ENCODE measurements around the gene CXCR3. TPM values are rescaled to one million over a fixed set of nuclear protein-coding genes. Genes with fewer than 3 reads are reported as not detected.
"Not testable (repeated sequence)": the region's sequence is repeated elsewhere in the genome, so short reads cannot be mapped to it uniquely, and the experiment has no call there.

The CXCR3 gene
- polyA plus RNA-seq, 4 donors = 0.84 to 7.6 (median 4.2) TPM

GRCh38 chrX:71662654-71663053, 44.3 kb upstream of the CXCR3 start:
- 56 to 78% (median 64%) methylated on average over 6 to 11 of the region's 11 CpGs for WGBS, 3 donors
- not testable (repeated sequence) for DNase-seq; H3K27ac ChIP-seq (ENCODE audit: low read depth in 1 of 3, low read length in 2 of 3); H3K36me3 ChIP-seq (ENCODE audit: control insufficient read depth in 3 of 3, insufficient read depth in 2 of 3, low read depth in 1 of 3, low read length in 3 of 3); H3K9me3 ChIP-seq (ENCODE audit: control insufficient read depth in 2 of 2, insufficient read depth in 1 of 2, low read depth in 1 of 2, low read length in 1 of 2); FAIRE-seq; H3K27me3 ChIP-seq (ENCODE audit: control insufficient read depth in 3 of 3, insufficient read depth in 3 of 3, low read length in 3 of 3); H3K4me1 ChIP-seq (ENCODE audit: control insufficient read depth in 3 of 3, insufficient read depth in 2 of 3, low read depth in 1 of 3, low read length in 2 of 3); H3K4me3 ChIP-seq (ENCODE audit: low read depth in 1 of 3, low read length in 3 of 3)

DNA sequence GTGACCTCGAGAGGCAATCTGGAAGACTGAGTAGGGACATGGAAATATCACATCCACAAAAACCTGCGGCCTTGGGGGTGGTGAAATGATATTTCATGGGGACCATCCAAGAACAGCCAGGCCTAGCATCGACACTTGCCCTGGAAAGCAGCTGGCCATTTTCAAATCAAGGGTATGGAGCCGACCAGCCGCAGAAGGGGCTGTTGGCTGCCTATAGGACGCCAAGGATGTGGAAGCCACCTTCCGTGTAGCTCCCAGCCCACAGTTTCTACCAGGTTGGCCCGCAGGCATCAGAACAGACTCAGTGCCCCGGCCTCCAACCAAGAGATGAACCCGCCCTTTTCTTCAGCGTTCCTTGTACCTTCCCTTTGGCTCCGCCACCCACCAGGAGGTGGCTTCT, 43.6 kb upstream of the CXCR3 start:
- H3K9me3 ChIP-seq (ENCODE audit: control insufficient read depth in 2 of 2, insufficient read depth in 1 of 2, low read depth in 1 of 2, low read length in 1 of 2) = no peaks in the 10 kb centered on the region
- H3K27ac ChIP-seq (ENCODE audit: low read depth in 1 of 3, low read length in 2 of 3) = no peak overlapping the region
- H3K4me1 ChIP-seq (ENCODE audit: control insufficient read depth in 3 of 3, insufficient read depth in 2 of 3, low read depth in 1 of 3, low read length in 2 of 3) = no peaks in the 10 kb centered on the region
- WGBS, 3 donors = 80 to 86% (median 84%) methylated on average over 12 of the region's 12 CpGs
- H3K4me3 ChIP-seq (ENCODE audit: low read depth in 1 of 3, low read length in 3 of 3) = no peak overlapping the region
- DNase-seq = no peak
- H3K27me3 ChIP-seq (ENCODE audit: control insufficient read depth in 3 of 3, insufficient read depth in 3 of 3, low read length in 3 of 3) = no peaks in the 10 kb centered on the region
- H3K36me3 ChIP-seq (ENCODE audit: control insufficient read depth in 3 of 3, insufficient read depth in 2 of 3, low read depth in 1 of 3, low read length in 3 of 3) = no peaks in the 10 kb centered on the region
- no peak for FAIRE-seq

GRCh38 chrX:71660562-71661416, 42.5 kb upstream of the CXCR3 start:
- H3K27ac ChIP-seq (ENCODE audit: low read depth in 1 of 3, low read length in 2 of 3) = no peak overlapping the region
- no peaks in the 10 kb centered on the region for H3K9me3 ChIP-seq (ENCODE audit: control insufficient read depth in 2 of 2, insufficient read depth in 1 of 2, low read depth in 1 of 2, low read length in 1 of 2)
- no peak overlapping the region for H3K4me3 ChIP-seq (ENCODE audit: low read depth in 1 of 3, low read length in 3 of 3)
- H3K4me1 ChIP-seq (ENCODE audit: control insufficient read depth in 3 of 3, insufficient read depth in 2 of 3, low read depth in 1 of 3, low read length in 2 of 3) = no peaks in the 10 kb centered on the region
- FAIRE-seq (no peak), DNase-seq (no peak)
- WGBS, 3 donors = 82 to 86% (median 84%) methylated on average over 17 to 21 of the region's 22 CpGs
- H3K27me3 ChIP-seq (ENCODE audit: control insufficient read depth in 3 of 3, insufficient read depth in 3 of 3, low read length in 3 of 3) = no peaks in the 10 kb centered on the region
- no peaks in the 10 kb centered on the region for H3K36me3 ChIP-seq (ENCODE audit: control insufficient read depth in 3 of 3, insufficient read depth in 2 of 3, low read depth in 1 of 3, low read length in 3 of 3)

- DNase-seq (no peak), FAIRE-seq (no peak)
- Histone ChIP-seq H3K9me3 (ENCODE audit: control insufficient read depth in 2 of 2, insufficient read depth in 1 of 2, low read depth in 1 of 2, low read length in 1 of 2) (no peaks in the 10 kb centered on the region), H3K27me3 (ENCODE audit: control insufficient read depth in 3 of 3, insufficient read depth in 3 of 3, low read length in 3 of 3) (no peaks in the 10 kb centered on the region), H3K4me3 (ENCODE audit: low read depth in 1 of 3, low read length in 3 of 3) (no peak overlapping the region), H3K27ac (ENCODE audit: low read depth in 1 of 3, low read length in 2 of 3) (no peak overlapping the region), H3K36me3 (ENCODE audit: control insufficient read depth in 3 of 3, insufficient read depth in 2 of 3, low read depth in 1 of 3, low read length in 3 of 3) (no peaks in the 10 kb centered on the region), H3K4me1 (ENCODE audit: control insufficient read depth in 3 of 3, insufficient read depth in 2 of 3, low read depth in 1 of 3, low read length in 2 of 3) (no peaks in the 10 kb centered on the region)
- WGBS, 3 donors = 92 to 96% (median 93%) methylated on average over 4 to 6 of the region's 6 CpGs
These were observed 41.6 kb upstream of the CXCR3 start for GRCh38 chrX:71659959-71660358.

DNA sequence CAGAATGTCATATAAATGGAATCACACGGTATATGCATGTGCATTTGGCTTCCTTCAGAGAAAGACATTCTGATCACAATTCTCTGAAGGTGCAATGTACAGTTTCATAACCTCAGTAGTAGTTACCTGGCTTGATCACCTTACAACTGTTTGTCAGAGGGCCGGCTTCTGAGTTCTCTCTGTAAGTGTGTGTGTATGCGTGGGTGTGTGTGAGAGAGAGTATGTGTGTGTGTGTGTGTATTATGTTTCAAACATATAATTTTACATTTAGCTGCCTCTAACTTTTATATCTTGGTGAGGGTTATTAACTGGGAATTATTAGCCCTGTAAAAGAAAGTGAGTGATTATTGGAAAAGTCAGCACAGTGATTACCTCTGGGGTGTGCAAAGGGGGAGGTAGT, 41.0 kb upstream of the CXCR3 start:
- 34 to 62% (median 57%) methylated on average over 3 of the region's 3 CpGs for WGBS, 3 donors
- no peaks in the 10 kb centered on the region for H3K9me3 ChIP-seq (ENCODE audit: control insufficient read depth in 2 of 2, insufficient read depth in 1 of 2, low read depth in 1 of 2, low read length in 1 of 2)
- FAIRE-seq = no peak

GRCh38 chrX:71657267-71657666, 39.0 kb upstream of the CXCR3 start:
- no peak overlapping the region for H3K27ac ChIP-seq (ENCODE audit: low read depth in 1 of 3, low read length in 2 of 3)
- no peak overlapping the region for H3K4me3 ChIP-seq (ENCODE audit: low read depth in 1 of 3, low read length in 3 of 3)
- FAIRE-seq (no peak), DNase-seq (no peak)
- H3K27me3 ChIP-seq (ENCODE audit: control insufficient read depth in 3 of 3, insufficient read depth in 3 of 3, low read length in 3 of 3) = no peaks in the 10 kb centered on the region
- no peaks in the 10 kb centered on the region for H3K4me1 ChIP-seq (ENCODE audit: control insufficient read depth in 3 of 3, insufficient read depth in 2 of 3, low read depth in 1 of 3, low read length in 2 of 3)
- H3K36me3 ChIP-seq (ENCODE audit: control insufficient read depth in 3 of 3, insufficient read depth in 2 of 3, low read depth in 1 of 3, low read length in 3 of 3) = no peaks in the 10 kb centered on the region
- no peaks in the 10 kb centered on the region for H3K9me3 ChIP-seq (ENCODE audit: control insufficient read depth in 2 of 2, insufficient read depth in 1 of 2, low read depth in 1 of 2, low read length in 1 of 2)
- 76 to 86% (median 79%) methylated on average over 4 of the region's 4 CpGs for WGBS, 3 donors

More for the DNA sequence above, 41.0 kb upstream of the CXCR3 start:
- H3K4me3 ChIP-seq (ENCODE audit: low read depth in 1 of 3, low read length in 3 of 3) = no peak overlapping the region
- no peaks in the 10 kb centered on the region for H3K4me1 ChIP-seq (ENCODE audit: control insufficient read depth in 3 of 3, insufficient read depth in 2 of 3, low read depth in 1 of 3, low read length in 2 of 3)
- H3K27me3 ChIP-seq (ENCODE audit: control insufficient read depth in 3 of 3, insufficient read depth in 3 of 3, low read length in 3 of 3) = no peaks in the 10 kb centered on the region
- H3K36me3 ChIP-seq (ENCODE audit: control insufficient read depth in 3 of 3, insufficient read depth in 2 of 3, low read depth in 1 of 3, low read length in 3 of 3) = no peaks in the 10 kb centered on the region
- no peak for DNase-seq
- no peak overlapping the region for H3K27ac ChIP-seq (ENCODE audit: low read depth in 1 of 3, low read length in 2 of 3)

GRCh38 chrX:71653344-71653743, 35.0 kb upstream of the CXCR3 start:
- Histone ChIP-seq H3K27me3 (ENCODE audit: control insufficient read depth in 3 of 3, insufficient read depth in 3 of 3, low read length in 3 of 3) (no peaks in the 10 kb centered on the region), H3K36me3 (ENCODE audit: control insufficient read depth in 3 of 3, insufficient read depth in 2 of 3, low read depth in 1 of 3, low read length in 3 of 3) (no peaks in the 10 kb centered on the region), H3K4me3 (ENCODE audit: low read depth in 1 of 3, low read length in 3 of 3) (no peak overlapping the region), H3K4me1 (ENCODE audit: control insufficient read depth in 3 of 3, insufficient read depth in 2 of 3, low read depth in 1 of 3, low read length in 2 of 3) (no peaks in the 10 kb centered on the region), H3K27ac (ENCODE audit: low read depth in 1 of 3, low read length in 2 of 3) (no peak overlapping the region), H3K9me3 (ENCODE audit: control insufficient read depth in 2 of 2, insufficient read depth in 1 of 2, low read depth in 1 of 2, low read length in 1 of 2) (no peaks in the 10 kb centered on the region)
- FAIRE-seq (no peak), DNase-seq (no peak)
- WGBS, 3 donors = 92 to 100% (median 95%) methylated on average over 2 of the region's 2 CpGs

DNA sequence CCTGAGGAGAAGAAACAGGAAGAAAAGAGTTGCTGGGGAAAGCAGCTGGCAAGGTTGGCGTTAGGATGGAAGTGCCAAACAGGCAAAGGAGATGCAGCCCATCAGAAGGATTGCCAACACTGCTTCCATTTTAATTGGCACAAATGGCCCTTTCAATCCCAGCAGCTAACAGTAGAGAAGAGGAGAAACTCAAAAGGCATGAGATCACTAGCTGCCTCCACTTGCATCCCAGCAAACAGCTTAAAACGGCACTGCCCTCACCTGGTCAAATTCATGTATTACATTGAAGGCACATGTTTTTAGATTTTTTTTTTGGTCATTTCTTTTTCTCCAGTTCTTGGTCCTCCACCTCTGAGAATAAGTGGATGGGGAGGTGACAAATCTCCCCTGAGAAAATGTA, 34.1 kb upstream of the CXCR3 start:
- no peak overlapping the region for H3K4me3 ChIP-seq (ENCODE audit: low read depth in 1 of 3, low read length in 3 of 3)
- no peak overlapping the region for H3K27ac ChIP-seq (ENCODE audit: low read depth in 1 of 3, low read length in 2 of 3)
- DNase-seq (peak; percentile 49 to 50), FAIRE-seq (no peak)
- no peaks in the 10 kb centered on the region for H3K27me3 ChIP-seq (ENCODE audit: control insufficient read depth in 3 of 3, insufficient read depth in 3 of 3, low read length in 3 of 3)
- no peaks in the 10 kb centered on the region for H3K9me3 ChIP-seq (ENCODE audit: control insufficient read depth in 2 of 2, insufficient read depth in 1 of 2, low read depth in 1 of 2, low read length in 1 of 2)
- WGBS, 3 donors = 30 to 41% (median 31%) methylated on average over 2 of the region's 2 CpGs
- no peaks in the 10 kb centered on the region for H3K36me3 ChIP-seq (ENCODE audit: control insufficient read depth in 3 of 3, insufficient read depth in 2 of 3, low read depth in 1 of 3, low read length in 3 of 3)
- no peaks in the 10 kb centered on the region for H3K4me1 ChIP-seq (ENCODE audit: control insufficient read depth in 3 of 3, insufficient read depth in 2 of 3, low read depth in 1 of 3, low read length in 2 of 3)

Data from small intestine (tissue), 7 donors.